Common myeloid progenitor, CD34-positive (primary cell): ENCODE data around the gene PTPRQ.
"Not testable (repeated sequence)": the region's sequence is repeated elsewhere in the genome, so short reads cannot be mapped to it uniquely, and the experiment has no call there.

Source experiments
- CTCF ChIA-PET: fragments of 350-600 bp; sonication (Branson Sonifier 250); formaldehyde crosslinking; loops from one replicate; lab custom pipeline; 2021; ENCODE audit warnings: antibody characterized with exemption; lab: Charles Lee
- POLR2A ChIA-PET: fragments of 350-600 bp; sonication (Branson Sonifier 250); formaldehyde crosslinking; loops from one replicate; lab custom pipeline; 2021; ENCODE audit warnings: antibody characterized with exemption; lab: Charles Lee
- DNase-seq, 3 donors: peaks; one replicate each; pipeline versions ENCODE4 v3.0.0 to v3.0.0-alpha.2; 2013
- H3K27ac ChIP-seq, 2 experiments: 1 replicate in 1 of 2; 2 replicates in 1 of 2; pipeline ENCODE4 v1.7.0; 2013; ENCODE audit warnings: inconsistent platforms in 2 of 2, low read length in 2 of 2, mild to moderate bottlenecking in 2 of 2, low read depth in 1 of 2, moderate library complexity in 1 of 2; ENCODE audit not compliant: severe bottlenecking in 2 of 2, insufficient read depth in 1 of 2, poor library complexity in 1 of 2
- H3K27me3 ChIP-seq, 5 experiments: replicated peaks in 2 of 5; 1 replicate in 3 of 5; 2 replicates in 2 of 5; pipeline versions ENCODE4 v1.6.1 to v1.7.0; 2013; ENCODE audit warnings: low read length in 4 of 5, mild to moderate bottlenecking in 2 of 5, moderate library complexity in 2 of 5, inconsistent platforms in 1 of 5; ENCODE audit not compliant: insufficient read depth in 5 of 5, control insufficient read depth in 4 of 5
- H3K36me3 ChIP-seq, 4 experiments: 1 replicate in 2 of 4; 2 replicates in 2 of 4; pipeline versions ENCODE4 v1.6.1 to v1.7.0; 2013; ENCODE audit warnings: low read length in 3 of 4, control low read depth in 1 of 4, mild to moderate bottlenecking in 1 of 4; ENCODE audit not compliant: control insufficient read depth in 4 of 4, insufficient read depth in 4 of 4
- H3K4me1 ChIP-seq, 4 experiments: 1 replicate in 3 of 4; 2 replicates in 1 of 4; pipeline versions ENCODE4 v1.6.1 to v1.7.1; 2013; ENCODE audit warnings: low read length in 3 of 4, mild to moderate bottlenecking in 3 of 4, control low read depth in 1 of 4, inconsistent platforms in 1 of 4, moderate library complexity in 1 of 4; ENCODE audit not compliant: control insufficient read depth in 4 of 4, insufficient read depth in 4 of 4; ENCODE audit errors: control extremely low read depth in 1 of 4
- H3K4me3 ChIP-seq, 7 experiments: 1 replicate in 4 of 7; 2 replicates in 3 of 7; pipeline versions ENCODE4 v1.5.1 to v1.7.0; 2013; ENCODE audit warnings: mild to moderate bottlenecking in 7 of 7, low read length in 6 of 7, moderate library complexity in 6 of 7, inconsistent platforms in 2 of 7, low read depth in 2 of 7, control low read depth in 1 of 7; ENCODE audit not compliant: insufficient read depth in 4 of 7, control insufficient read depth in 1 of 7; ENCODE audit errors: extremely low read depth in 1 of 7
- H3K9me3 ChIP-seq, 5 experiments: 1 replicate in 4 of 5; 2 replicates in 1 of 5; pipeline versions ENCODE4 v1.6.1 to v1.7.1; 2013; ENCODE audit warnings: low read length in 4 of 5, mild to moderate bottlenecking in 2 of 5, inconsistent platforms in 1 of 5, low read depth in 1 of 5, moderate library complexity in 1 of 5; ENCODE audit not compliant: control insufficient read depth in 4 of 5, insufficient read depth in 2 of 5; ENCODE audit errors: control extremely low read depth in 1 of 5
- WGBS: methylation state at CpG from one replicate; pipeline ENCODE4 v1.1.5; 2013; ENCODE audit not compliant: insufficient coverage; 5-methylcytosine and 5-hydroxymethylcytosine counted together

Gene PTPRQ

DNA sequence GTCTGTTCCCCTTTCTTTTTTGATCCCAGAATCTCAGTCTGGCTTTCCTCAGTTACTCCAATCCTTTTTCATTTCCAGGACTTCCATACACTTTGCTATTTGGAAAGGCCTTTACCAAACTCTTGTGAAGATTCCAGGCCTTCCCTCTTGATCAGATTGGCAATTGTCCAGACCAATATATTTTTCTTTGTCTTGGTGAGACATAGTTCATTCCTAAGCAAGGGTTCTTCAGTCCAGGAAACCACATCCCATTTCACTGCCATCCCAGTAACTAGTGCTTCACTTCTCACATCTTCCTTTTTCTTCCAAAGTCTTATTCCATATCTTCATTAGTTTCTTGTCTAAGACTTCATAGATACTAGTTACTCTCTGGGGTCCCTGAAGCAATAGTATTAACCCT is 2.1 kb upstream of the PTPRQ start:
- H3K9me3 ChIP-seq, result peaks cover 0 to 1% (median 0%) of the 10 kb centered on the region in 5 experiments
- CTCF ChIA-PET, result no interaction called here

DNA sequence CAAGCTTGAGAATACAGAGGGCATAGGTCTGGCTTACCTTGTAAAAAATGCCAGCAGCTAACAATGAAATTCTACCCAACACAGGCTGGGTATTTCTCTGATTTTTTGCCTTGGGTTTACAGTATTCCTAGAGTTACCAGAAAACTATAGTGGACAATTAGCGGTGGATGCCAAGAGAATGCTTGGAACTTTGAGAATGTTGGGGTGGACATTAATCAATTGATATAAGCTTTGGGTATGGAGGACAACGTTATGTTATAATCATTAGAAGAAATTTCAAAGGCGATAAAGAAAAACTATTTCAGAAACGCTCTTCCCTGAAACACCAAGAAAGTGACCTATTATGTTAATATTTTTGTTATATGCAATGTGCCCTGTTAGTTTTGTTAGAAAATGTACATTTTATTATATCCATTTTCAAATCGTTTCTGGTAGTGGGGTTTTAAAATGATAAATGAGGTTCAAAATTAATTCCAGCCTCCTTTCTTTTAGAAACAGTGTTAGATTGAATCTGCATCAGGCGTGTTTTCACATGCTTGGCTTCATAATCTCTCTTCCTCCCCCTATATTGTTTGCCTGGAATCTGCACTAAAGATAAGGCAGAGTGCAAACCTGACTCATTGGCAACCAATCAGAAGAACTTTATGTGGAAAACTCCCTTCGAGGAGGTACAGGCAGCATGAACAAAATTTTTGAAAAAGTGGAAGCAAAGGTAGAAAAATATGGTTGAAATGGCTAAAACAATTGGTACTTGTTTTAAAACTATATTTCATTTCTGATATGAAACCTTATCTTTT is 1.4 kb upstream of the PTPRQ start:
- Histone ChIP-seq H3K4me1 (no peaks in the 10 kb centered on the region), H3K4me3 (no peak overlapping the region), H3K27me3 (no peaks in the 10 kb centered on the region), H3K36me3 (no peaks in the 10 kb centered on the region), H3K27ac (no peak overlapping the region), H3K9me3 (peaks cover 0 to 1% (median 0%) of the 10 kb centered on the region in 5 experiments)
- no peak for DNase-seq
- POLR2A ChIA-PET, result no interaction called here
- 86% methylated on average over 1 of the region's 7 CpGs for WGBS
- CTCF ChIA-PET, result no interaction called here

More for the DNA sequence above, 2.1 kb upstream of the PTPRQ start:
- no peaks in the 10 kb centered on the region for H3K27me3 ChIP-seq
- DNase-seq, result no peak
- no peak overlapping the region for H3K4me3 ChIP-seq
- no peaks in the 10 kb centered on the region for H3K36me3 ChIP-seq
- no peaks in the 10 kb centered on the region for H3K4me1 ChIP-seq
- POLR2A ChIA-PET, result no interaction called here
- H3K27ac ChIP-seq, result no peak overlapping the region

DNA sequence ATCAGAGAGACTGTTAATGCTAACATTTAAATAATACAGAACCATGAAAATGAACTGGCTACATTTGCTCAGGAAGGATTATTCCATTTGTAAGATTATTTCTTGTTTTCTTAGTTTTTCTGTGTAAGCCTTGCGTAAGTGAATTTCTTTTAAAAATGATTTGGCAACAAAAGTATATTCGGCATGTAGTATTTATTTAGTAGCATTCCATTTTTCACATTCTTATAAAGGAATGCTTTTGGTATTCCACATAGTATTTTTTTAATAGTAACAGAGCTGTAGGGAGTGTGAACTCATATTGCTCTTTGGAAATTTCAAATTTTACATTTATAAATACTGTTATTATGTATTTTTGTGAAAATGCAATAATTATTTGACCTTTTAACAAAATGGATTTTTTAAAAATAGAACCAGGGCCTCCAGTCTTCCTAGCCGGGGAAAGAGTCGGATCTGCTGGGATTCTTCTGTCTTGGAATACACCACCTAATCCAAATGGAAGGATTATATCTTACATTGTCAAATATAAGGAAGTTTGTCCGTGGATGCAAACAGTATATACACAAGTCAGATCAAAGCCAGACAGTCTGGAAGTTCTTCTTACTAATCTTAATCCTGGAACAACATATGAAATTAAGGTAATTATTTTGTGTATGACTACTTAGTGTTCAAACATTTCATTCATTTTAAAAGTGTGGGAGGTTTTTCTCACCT is 1.2 kb downstream of the PTPRQ start:
- no peak for DNase-seq

DNA sequence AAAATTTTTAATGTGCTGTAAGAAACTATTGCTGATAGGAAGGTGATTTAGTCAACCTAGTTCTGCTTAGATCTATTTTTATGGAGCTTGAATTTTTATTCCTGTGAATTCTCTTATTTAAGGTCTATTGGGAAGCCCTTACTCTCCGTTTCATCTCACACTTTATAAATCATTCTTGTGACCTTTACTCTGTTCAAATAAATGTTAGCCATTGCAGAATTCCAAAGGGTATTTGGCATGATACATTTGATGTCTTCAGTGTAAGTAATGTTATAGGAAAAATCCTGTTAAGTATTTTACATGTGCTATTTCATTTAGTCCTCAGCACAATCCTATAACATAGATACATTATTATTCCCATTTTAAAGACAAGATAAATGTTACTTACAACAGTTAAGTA is 12.5 kb downstream of the PTPRQ start:
- ChIA-PET CTCF (no interaction called here), POLR2A (no interaction called here)
- Histone ChIP-seq H3K4me1 (no peaks in the 10 kb centered on the region), H3K36me3 (no peaks in the 10 kb centered on the region), H3K27ac (no peak overlapping the region), H3K27me3 (no peaks in the 10 kb centered on the region), H3K4me3 (no peak overlapping the region), H3K9me3 (no peaks in the 10 kb centered on the region)
- whole genome bisulfite sequencing, result no CpG with 5 or more reads among the region's 1 CpG
- DNase-seq, result no peak

More for the DNA sequence above, 1.2 kb downstream of the PTPRQ start:
- H3K27ac ChIP-seq, result no peak overlapping the region
- H3K27me3 ChIP-seq, result no peaks in the 10 kb centered on the region
- CTCF ChIA-PET, result no interaction called here
- no peak overlapping the region for H3K4me3 ChIP-seq
- POLR2A ChIA-PET, result interaction anchor here (0.6 kb wide), 1 partner anchor 24 kb away, joined by 6 read pairs; no protein-coding TSS in a partner anchor
- no peaks in the 10 kb centered on the region for H3K36me3 ChIP-seq
- H3K9me3 ChIP-seq, result peaks cover 0 to 1% (median 0%) of the 10 kb centered on the region in 5 experiments
- no peaks in the 10 kb centered on the region for H3K4me1 ChIP-seq
- no CpG with 5 or more reads among the region's 5 CpGs for WGBS

DNA sequence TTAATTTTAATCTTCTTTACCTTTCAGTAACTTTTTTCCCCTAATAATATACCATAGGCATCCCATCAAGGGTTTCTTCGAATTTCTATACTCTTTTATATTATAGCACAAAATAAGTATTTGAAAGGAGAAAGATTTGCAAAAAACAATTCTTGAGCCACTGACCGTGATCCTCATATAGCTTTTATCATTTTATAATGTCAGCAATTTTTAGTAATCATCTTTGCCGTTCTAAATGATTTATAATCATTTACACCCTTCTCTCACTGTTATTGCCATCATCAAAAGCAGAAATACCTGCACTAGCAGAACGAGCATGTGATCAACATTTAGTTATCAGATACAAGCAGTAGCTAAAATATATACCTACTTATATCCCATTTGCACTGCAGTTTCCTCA is 16.9 kb downstream of the PTPRQ start:
- no peak for DNase-seq
- ChIA-PET CTCF (no interaction called here), POLR2A (no interaction called here)
- Histone ChIP-seq H3K27ac (no peak overlapping the region), H3K4me1 (no peaks in the 10 kb centered on the region), H3K27me3 (no peaks in the 10 kb centered on the region), H3K36me3 (no peaks in the 10 kb centered on the region), H3K4me3 (no peak overlapping the region), H3K9me3 (no peaks in the 10 kb centered on the region)
- WGBS, result 100% methylated on average over 1 of the region's 4 CpGs

DNA sequence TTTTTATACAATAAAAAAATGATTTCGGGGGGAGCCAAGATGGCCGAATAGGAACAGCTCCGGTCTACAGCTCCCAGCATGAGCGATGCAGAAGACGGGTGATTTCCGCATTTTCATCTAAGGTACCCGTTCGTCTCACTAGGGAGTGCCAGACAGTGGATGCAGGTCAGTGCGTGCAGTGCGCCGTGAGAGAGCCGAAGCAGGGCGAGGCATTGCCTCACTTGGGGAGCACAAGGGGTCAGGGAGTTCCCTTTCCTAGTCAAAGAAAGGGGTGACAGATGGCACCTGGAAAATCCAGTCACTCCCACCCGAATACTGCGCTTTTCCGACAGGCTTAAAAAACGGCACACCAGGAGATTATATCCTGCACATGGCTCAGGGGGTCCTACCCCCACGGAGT is 17.8 kb downstream of the PTPRQ start:
- POLR2A ChIA-PET, DNase-seq, H3K27me3 ChIP-seq, H3K27ac ChIP-seq, H3K36me3 ChIP-seq, CTCF ChIA-PET, H3K4me1 ChIP-seq, H3K9me3 ChIP-seq, H3K4me3 ChIP-seq: not testable (repeated sequence)
- WGBS, result 83% methylated on average over 7 of the region's 18 CpGs

DNA sequence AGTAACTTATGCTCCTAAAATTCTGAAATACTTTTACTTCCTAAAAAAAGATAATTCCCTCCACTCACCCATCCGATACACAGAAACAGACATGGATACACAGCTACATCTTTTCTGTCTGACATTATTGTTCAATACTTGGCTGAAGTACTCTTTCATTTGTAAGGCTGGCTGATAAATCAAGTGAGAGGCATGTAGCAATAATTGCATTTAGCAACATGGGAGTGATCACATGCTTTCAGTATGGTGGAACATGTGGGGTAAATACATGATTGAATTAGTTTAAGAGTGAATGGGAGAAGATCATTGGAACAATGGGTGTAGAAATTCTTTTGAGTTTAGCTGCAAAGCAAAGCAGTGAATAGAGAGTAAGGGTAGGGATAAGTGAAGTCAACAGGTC is 25.6 kb downstream of the PTPRQ start:
- no peaks in the 10 kb centered on the region for H3K27me3 ChIP-seq
- WGBS, result no CpG with 5 or more reads among the region's 1 CpG
- H3K4me3 ChIP-seq, result no peak overlapping the region
- POLR2A ChIA-PET, result no interaction called here
- CTCF ChIA-PET, result no interaction called here
- no peaks in the 10 kb centered on the region for H3K4me1 ChIP-seq
- H3K9me3 ChIP-seq, result no peaks in the 10 kb centered on the region
- H3K27ac ChIP-seq, result no peak overlapping the region
- no peaks in the 10 kb centered on the region for H3K36me3 ChIP-seq
- no peak for DNase-seq
